HepG2 (cell line): ENCODE measurements around the gene MEX3A. TPM values are rescaled to one million over a fixed set of nuclear protein-coding genes. Genes with fewer than 3 reads are reported as not detected.

ENCODE experiments used
- ARNT2 ChIP-seq: sonication (generic); formaldehyde crosslinking; IDR thresholded peaks from 2 replicates; pipeline ENCODE4 v1.8.0; 2022; ENCODE audit warnings: mild to moderate bottlenecking, low read depth, missing genetic modification reagents, moderate library complexity
- CENPX ChIP-seq: sonication (generic); formaldehyde crosslinking; IDR thresholded peaks from 2 replicates; pipeline ENCODE4 v1.9.0; 2021; ENCODE audit warnings: mild to moderate bottlenecking, missing genetic modification reagents, moderate library complexity
- HNRNPK ChIP-seq: fragments of 200-400 bp; formaldehyde crosslinking; IDR thresholded peaks from 2 replicates; pipeline ENCODE4 v1.6.1; 2018; ENCODE audit warnings: low read length, low read depth, moderate library complexity, mild to moderate bottlenecking; ENCODE audit not compliant: poor library complexity, severe bottlenecking
- ISX ChIP-seq: sonication (generic); formaldehyde crosslinking; conservative IDR thresholded peaks from 2 replicates; pipeline ENCODE4 v1.5.0; 2020; ENCODE audit warnings: missing genetic modification reagents
- KAT8 ChIP-seq: IDR thresholded peaks from 2 replicates; pipeline ENCODE4 v1.6.1; 2016; ENCODE audit warnings: missing genetic modification reagents, missing compliant biosample characterization
- POLR2G ChIP-seq: fragments of 200-400 bp; formaldehyde crosslinking; IDR thresholded peaks from 2 replicates; pipeline ENCODE4 v1.6.1; 2018; ENCODE audit warnings: mild to moderate bottlenecking, low read depth, low read length, moderate library complexity
- TBX2 ChIP-seq: sonication (generic); formaldehyde crosslinking; IDR thresholded peaks from 2 replicates; pipeline ENCODE4 v1.5.0; 2020; ENCODE audit warnings: missing genetic modification reagents, mild to moderate bottlenecking, borderline replicate concordance
- U2AF2 ChIP-seq: fragments of 200-400 bp; formaldehyde crosslinking; IDR thresholded peaks from 2 replicates; pipeline ENCODE4 v1.6.1; 2017; ENCODE audit warnings: low read depth, mild to moderate bottlenecking, low read length
- ZBTB26 ChIP-seq: IDR thresholded peaks from 2 replicates; pipeline ENCODE4 v1.6.1; 2016; ENCODE audit warnings: missing compliant biosample characterization, missing genetic modification reagents, borderline replicate concordance
- ZNF33A ChIP-seq: sonication (generic); formaldehyde crosslinking; IDR thresholded peaks from 2 replicates; pipeline ENCODE4 v1.5.1; 2020; ENCODE audit warnings: missing genetic modification reagents, mild to moderate bottlenecking, moderate library complexity, borderline replicate concordance
- ZNF512 ChIP-seq: sonication (generic); formaldehyde crosslinking; IDR thresholded peaks from 2 replicates; pipeline ENCODE4 v1.4.0; 2020; ENCODE audit warnings: mild to moderate bottlenecking, missing genetic modification reagents
- ZNF574 ChIP-seq: sonication (generic); formaldehyde crosslinking; IDR thresholded peaks from 2 replicates; pipeline ENCODE4 v1.4.0; 2020; ENCODE audit warnings: missing genetic modification reagents
- ZNF616 ChIP-seq: sonication (generic); formaldehyde crosslinking; IDR thresholded peaks from 2 replicates; pipeline ENCODE4 v1.5.0; 2020; ENCODE audit warnings: low read depth, mild to moderate bottlenecking, missing genetic modification reagents
- ZNF766 ChIP-seq: sonication (generic); formaldehyde crosslinking; IDR thresholded peaks from 2 replicates; pipeline ENCODE4 v1.5.0; 2020; ENCODE audit warnings: missing genetic modification reagents, borderline replicate concordance
- polyA plus RNA-seq, 8 experiments: library from polyadenylated mRNA; depleted of rRNA in 3 of 8; stranded (reverse) in 7 of 8; unstranded in 1 of 8; fragments of >200 nt; fragmentation: Illumina TruSeq in 4 of 8; extraction: Trizol in 4 of 8; gene quantifications; 2 replicates each; pipeline versions ENCODE4 v1.2.1 to v1.2.3, GENCODE V29; 2011 to 2016; ENCODE audit warnings: low read depth in 4 of 8, missing spikeins in 1 of 8, mixed read lengths in 1 of 8; ENCODE audit not compliant: insufficient read depth in 1 of 8
- total RNA-seq, 5 experiments: library from RNA; depleted of rRNA; stranded (reverse); fragments of >200 nt; fragmentation: Illumina TruSeq; extraction: Trizol; gene quantifications; 2 replicates each; pipeline ENCODE4 v1.2.3, GENCODE V29; 2016; ENCODE audit warnings: low read depth in 1 of 5
- TF ChIP-seq, protein P1 (sequence below): sonication (generic); formaldehyde crosslinking; IDR thresholded peaks from 2 replicates; pipeline ENCODE4 v1.9.0; 2022; ENCODE audit warnings: low read depth, missing genetic modification reagents
- TF ChIP-seq, protein P2 (sequence below): sonication (generic); formaldehyde crosslinking; IDR thresholded peaks from 2 replicates; pipeline ENCODE4 v1.8.0; 2022; ENCODE audit warnings: missing genetic modification reagents, low read depth, mild to moderate bottlenecking, borderline replicate concordance
- TF ChIP-seq, protein P3 (sequence below): sonication (generic); formaldehyde crosslinking; IDR thresholded peaks from 2 replicates; pipeline ENCODE4 v1.4.0; 2020; ENCODE audit warnings: mild to moderate bottlenecking, missing genetic modification reagents, borderline replicate concordance
- TF ChIP-seq, protein P4 (sequence below): IDR thresholded peaks from 2 replicates; pipeline ENCODE4 v1.6.1; 2016; ENCODE audit warnings: missing biosample characterization, missing genetic modification reagents, low read depth

Gene MEX3A
- total and polyA plus RNA-seq, 2 of the 13 experiments (the other 11 are each of a cell fraction or from before 2014, with no cell fraction given), result 7.6 to 9.1 TPM

GRCh38 chr1:156086256-156086662 is 4.0 kb upstream of the MEX3A start (continued):
- TF ChIP-seq, protein P1, sequence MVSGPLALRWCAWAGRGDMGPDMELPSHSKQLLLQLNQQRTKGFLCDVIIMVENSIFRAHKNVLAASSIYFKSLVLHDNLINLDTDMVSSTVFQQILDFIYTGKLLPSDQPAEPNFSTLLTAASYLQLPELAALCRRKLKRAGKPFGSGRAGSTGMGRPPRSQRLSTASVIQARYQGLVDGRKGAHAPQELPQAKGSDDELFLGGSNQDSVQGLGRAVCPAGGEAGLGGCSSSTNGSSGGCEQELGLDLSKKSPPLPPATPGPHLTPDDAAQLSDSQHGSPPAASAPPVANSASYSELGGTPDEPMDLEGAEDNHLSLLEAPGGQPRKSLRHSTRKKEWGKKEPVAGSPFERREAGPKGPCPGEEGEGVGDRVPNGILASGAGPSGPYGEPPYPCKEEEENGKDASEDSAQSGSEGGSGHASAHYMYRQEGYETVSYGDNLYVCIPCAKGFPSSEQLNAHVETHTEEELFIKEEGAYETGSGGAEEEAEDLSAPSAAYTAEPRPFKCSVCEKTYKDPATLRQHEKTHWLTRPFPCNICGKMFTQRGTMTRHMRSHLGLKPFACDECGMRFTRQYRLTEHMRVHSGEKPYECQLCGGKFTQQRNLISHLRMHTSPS, result no peak
- TF ChIP-seq ZNF33A, result no peak
- no peak for TF ChIP-seq ISX
- TF ChIP-seq ZNF512 (CRISPR knock-in tag), result no peak
- no peak for TF ChIP-seq ZNF766
- TF ChIP-seq TBX2, result peak; percentile 93
- TF ChIP-seq, protein P2, sequence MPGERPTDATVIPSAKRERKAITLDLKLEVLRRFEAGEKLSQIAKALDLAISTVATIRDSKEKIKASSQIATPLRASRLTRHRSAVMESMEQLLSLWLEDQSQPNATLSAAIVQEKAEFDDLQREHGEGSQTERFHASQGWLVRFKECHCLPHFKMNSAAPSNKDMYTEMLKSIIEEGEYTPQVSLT (CRISPR knock-in tag), result no peak
- TF ChIP-seq ZNF574 (CRISPR knock-in tag), result peak; percentile 50; the same call in 1 of the 2 replicates
- no peak for TF ChIP-seq ZNF616 (CRISPR knock-in tag)
- TF ChIP-seq, protein P3, sequence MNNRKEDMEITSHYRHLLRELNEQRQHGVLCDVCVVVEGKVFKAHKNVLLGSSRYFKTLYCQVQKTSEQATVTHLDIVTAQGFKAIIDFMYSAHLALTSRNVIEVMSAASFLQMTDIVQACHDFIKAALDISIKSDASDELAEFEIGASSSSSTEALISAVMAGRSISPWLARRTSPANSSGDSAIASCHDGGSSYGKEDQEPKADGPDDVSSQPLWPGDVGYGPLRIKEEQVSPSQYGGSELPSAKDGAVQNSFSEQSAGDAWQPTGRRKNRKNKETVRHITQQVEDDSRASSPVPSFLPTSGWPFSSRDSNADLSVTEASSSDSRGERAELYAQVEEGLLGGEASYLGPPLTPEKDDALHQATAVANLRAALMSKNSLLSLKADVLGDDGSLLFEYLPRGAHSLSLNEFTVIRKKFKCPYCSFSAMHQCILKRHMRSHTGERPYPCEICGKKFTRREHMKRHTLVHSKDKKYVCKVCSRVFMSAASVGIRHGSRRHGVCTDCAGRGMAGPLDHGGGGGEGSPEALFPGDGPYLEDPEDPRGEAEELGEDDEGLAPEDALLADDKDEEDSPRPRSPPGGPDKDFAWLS (CRISPR knock-in tag), result no peak
- TF ChIP-seq CENPX (CRISPR knock-in tag), result no peak
- TF ChIP-seq, protein P4, sequence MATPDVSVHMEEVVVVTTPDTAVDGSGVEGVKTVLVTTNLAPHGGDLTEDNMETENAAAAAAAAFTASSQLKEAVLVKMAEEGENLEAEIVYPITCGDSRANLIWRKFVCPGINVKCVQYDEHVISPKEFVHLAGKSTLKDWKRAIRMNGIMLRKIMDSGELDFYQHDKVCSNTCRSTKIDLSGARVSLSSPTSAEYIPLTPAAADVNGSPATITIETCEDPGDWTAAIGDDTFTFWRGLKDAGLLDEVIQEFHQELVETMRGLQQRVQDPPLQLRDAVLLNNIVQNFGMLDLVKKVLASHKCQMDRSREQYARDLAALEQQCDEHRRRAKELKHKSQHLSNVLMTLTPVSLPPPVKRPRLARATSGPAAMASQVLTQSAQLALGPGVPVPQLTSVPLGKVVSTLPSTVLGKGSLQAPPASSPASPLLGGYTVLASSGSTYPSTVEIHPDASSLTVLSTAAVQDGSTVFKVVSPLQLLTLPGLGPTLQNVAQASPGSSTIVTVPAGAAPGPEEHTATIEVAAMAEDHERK (CRISPR knock-in tag), result no peak
- TF ChIP-seq POLR2G, result no peak
- peak; percentile 59; the same call in 1 of the 2 replicates for TF ChIP-seq KAT8 (CRISPR knock-in tag)
- no peak for TF ChIP-seq ARNT2 (CRISPR knock-in tag)
- TF ChIP-seq ZBTB26, result no peak
- TF ChIP-seq HNRNPK, result no peak
- no peak for TF ChIP-seq U2AF2
